T-helper 2 cell (primary cell): ENCODE results near the gene UFC1.

ENCODE experiments used
- DNase-seq, 5 experiments: peaks; one replicate each; pipeline versions ENCODE4 v3.0.0 to v3.0.0-alpha.2; 2012 to 2022

UFC1 gene

GRCh38 chr1:161137881-161138280, 15.9 kb upstream of the UFC1 start:
- DNase-seq = no peak

- no peak for DNase-seq
Observed at GRCh38 chr1:161138431-161138830, 15.3 kb upstream of the UFC1 start.

DNA sequence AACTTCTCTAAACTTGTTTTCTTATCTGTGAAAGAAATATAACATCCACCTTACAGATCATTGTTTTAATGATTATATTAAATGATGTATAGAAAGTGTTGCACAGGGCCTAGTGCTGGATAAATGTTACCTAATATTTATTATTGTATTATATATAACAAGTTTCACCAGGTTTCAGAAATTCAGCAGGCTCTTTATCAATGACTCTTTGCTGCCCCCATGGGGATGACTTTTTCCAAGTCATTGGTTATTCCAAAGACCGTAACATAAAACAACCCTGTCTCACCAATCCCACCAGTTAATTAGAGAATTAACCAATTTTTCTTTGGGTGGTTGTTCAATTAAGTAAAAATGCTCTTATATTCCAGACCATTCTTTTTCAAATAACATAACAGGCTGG, 14.0 kb upstream of the UFC1 start:
- peak in 1 of 5 experiments; percentile 38 for DNase-seq

- DNase-seq = no peak
Observed at GRCh38 chr1:161140755-161141400, 12.9 kb upstream of the UFC1 start.

DNA sequence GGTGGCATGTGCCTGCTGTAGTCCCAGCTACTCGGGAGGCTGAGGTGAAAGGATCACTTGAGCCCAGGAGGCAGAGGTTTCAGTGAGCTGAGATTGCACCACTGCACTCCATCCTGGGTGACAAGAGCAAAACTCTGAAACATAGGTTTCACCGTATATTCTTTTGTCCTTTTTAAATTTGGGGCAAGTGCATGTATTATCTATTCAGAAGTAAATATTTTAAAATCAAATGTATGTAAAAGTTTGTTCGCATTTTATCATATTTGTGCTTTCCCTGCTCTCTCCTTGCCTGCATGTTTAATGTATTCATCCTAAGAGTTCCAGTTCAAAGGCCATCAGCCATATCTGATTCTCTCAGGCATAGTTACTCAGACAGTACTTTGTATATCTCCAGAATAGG, 7.9 kb upstream of the UFC1 start:
- no peak for DNase-seq

- no peak for DNase-seq
Observed at GRCh38 chr1:161153176-161153575, 602 bp upstream of the UFC1 start.

DNA sequence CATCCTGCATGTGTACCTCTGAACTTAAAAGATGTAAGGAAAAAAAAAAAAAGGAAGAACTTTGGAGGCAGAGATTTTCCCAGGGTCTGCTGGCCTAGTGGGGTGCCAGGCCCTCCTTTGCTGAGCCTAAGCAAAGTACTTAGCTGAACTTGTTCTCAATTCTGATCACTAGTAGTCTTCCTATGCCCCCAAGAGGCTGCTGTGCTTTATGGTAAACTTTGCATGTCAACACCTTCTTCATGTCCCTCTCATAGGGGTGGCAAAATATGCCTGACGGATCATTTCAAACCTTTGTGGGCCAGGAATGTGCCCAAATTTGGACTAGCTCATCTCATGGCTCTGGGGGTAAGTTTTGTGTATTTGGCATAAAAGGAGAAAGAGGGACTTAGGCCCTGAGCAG, 4.1 kb downstream of the UFC1 start:
- DNase-seq = no peak

DNA sequence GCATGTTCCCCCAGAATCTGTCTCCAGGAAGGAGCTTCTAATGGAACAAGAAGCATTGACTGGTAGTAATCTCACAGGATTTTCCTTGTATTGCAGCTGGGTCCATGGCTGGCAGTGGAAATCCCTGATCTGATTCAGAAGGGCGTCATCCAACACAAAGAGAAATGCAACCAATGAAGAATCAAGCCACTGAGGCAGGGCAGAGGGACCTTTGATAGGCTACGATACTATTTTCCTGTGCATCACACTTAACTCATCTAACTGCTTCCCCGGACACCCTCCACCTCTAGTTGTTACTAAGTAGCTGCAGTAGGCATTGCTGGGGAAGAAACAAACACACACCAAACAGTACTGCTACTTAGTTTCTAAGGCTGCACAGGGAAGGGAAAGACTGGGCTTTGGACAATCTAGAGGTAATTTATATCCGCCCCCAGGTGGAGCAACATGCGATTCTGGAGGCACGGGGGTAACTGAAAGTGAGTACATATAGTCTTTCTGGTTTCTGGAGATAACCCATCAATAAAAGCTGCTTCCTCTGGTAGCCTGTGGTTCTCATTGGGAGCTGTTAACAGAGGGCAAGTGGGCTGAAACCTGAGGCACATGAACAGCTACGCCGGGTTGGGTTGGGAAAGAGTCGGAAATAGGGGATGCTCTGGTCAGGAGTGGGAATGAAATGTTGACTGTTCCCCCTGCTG, 4.7 kb downstream of the UFC1 start:
- no peak for DNase-seq

GRCh38 chr1:161159087-161159912, 5.5 kb downstream of the UFC1 start, which contains the start of gene USP21:
USP21 (plus strand) TSS chr1:161159500; CDS start chr1:161160641, 1,141 bp downstream.
- peak; percentile 84 to 90 (median 87) for DNase-seq

DNA sequence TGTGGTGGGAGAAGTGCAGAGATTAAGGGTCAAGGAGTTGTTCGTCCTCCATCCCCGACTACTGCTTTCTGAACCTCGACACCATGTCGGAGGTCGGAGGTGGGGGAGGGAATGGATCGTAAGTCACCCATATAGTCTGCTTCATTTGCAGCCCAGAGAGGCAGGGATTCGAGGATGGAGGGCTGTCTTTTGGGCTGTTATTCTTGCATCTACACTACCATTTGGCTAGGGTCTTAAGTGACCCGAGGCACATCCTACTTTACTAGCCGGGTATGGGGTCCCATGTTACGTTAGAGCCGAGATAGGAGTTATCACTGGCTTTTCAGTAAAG, 6.1 kb downstream of the UFC1 start:
- DNase-seq = no peak

GRCh38 chr1:161160671-161161145, 6.9 kb downstream of the UFC1 start:
- no peak for DNase-seq

DNA sequence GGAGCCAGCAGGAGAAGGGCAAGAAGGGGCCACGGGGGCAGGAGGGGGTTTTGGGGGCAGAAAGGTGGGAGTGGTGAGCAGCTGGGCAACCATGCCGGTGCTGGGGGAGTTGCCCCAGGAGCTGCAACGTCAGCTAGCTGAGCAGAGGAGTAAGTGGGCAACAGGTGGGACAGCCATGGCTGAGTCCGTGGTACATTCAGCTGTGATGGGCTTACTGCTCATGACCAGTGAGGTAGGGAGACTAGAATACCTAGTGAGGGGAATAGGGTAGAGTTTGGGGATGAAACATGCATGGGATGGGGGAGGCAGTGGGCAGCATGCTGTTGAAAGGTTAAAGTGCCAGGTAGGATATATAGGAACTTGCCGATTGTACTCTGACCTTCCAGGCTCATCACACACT, 7.9 kb downstream of the UFC1 start:
- no peak for DNase-seq

DNA sequence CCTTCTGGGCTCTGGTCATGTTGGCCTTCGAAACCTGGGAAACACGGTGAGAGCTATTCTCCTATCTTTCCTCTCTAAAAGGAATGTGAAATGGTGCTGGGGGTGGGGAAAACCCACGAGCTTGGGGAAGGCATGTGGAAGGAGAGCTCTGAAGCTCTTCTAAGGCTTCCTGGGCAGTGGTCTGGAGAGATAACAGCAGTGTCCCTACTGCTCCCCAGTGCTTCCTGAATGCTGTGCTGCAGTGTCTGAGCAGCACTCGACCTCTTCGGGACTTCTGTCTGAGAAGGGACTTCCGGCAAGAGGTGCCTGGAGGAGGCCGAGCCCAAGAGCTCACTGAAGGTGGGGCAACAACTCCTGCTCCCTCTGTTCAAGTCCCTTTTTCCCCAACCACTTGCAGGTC, 8.3 kb downstream of the UFC1 start:
- no peak for DNase-seq

GRCh38 chr1:161162806-161163205, 9.0 kb downstream of the UFC1 start:
- no peak for DNase-seq

DNA sequence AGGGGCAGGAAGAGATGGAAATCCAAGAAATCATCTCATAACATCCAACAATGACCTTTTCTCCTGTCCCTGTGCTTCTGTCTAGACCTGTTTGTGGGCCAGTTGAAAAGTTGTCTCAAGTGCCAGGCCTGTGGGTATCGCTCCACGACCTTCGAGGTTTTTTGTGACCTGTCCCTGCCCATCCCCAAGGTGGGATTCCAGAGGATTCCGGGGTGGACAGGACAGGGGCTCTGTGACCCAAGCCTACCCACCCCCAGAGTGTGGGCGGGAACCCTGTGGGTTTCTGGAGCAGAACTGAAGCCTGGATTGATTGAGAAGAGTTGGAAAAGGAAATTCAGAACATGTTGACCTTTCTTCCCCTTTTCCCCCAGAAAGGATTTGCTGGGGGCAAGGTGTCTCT, 10.0 kb downstream of the UFC1 start:
- DNase-seq = no peak

- no peak for DNase-seq
Observed at GRCh38 chr1:161164901-161165610, 11.3 kb downstream of the UFC1 start.

- DNase-seq = peak; percentile 74 to 98 (median 89)
Observed at GRCh38 chr1:161165742-161166668, 12.2 kb downstream of the UFC1 start, which contains the start of gene PPOX. PPOX (plus strand) TSS chr1:161166426; CDS start chr1:161166848, 422 bp downstream.

DNA sequence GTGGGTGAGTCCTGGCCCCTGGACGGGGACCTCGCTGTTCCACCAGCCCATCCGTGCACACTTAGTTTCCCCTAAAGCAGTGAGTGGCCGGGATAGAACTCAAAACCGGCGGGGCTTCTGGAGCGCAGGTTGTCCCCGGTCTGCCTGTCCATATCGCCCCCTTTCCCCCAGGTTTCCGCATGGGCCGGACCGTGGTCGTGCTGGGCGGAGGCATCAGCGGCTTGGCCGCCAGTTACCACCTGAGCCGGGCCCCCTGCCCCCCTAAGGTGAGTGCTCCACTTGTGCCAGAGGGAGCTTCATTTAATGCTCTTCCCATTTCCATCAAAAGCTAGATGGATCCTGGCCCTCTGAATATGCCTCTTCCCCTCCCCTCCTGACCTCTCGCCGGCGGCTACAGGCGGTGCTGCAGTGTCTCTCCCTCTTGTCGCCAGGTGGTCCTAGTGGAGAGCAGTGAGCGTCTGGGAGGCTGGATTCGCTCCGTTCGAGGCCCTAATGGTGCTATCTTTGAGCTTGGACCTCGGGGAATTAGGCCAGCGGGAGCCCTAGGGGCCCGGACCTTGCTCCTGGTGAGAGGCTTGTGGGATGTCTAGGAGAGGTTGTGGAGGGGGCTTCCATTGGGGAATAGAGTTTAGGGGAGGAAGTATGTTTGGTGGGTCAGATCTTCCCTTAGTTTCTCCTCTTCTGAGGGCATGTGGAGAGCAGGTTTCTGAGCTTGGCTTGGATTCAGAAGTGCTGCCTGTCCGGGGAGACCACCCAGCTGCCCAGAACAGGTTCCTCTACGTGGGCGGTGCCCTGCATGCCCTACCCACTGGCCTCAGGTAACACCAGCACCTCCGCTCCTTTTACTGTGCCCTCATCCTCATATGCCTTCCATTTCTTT, 13.1 kb downstream of the UFC1 start:
- DNase-seq = no peak

DNA sequence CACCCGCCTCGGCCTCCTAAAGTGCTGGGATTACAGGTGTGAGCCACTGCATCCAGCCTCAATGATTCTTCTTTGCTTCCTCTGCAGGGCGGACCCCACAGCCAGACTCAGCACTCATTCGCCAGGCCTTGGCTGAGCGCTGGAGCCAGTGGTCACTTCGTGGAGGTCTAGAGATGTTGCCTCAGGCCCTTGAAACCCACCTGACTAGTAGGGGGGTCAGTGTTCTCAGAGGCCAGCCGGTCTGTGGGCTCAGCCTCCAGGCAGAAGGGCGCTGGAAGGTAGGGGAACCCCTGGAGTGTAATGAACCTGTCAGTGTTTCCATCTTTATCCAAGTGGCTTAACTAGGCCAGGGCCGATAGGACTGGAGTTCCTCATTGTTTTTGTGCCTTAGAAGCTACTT, 15.1 kb downstream of the UFC1 start:
- no peak for DNase-seq

DNA sequence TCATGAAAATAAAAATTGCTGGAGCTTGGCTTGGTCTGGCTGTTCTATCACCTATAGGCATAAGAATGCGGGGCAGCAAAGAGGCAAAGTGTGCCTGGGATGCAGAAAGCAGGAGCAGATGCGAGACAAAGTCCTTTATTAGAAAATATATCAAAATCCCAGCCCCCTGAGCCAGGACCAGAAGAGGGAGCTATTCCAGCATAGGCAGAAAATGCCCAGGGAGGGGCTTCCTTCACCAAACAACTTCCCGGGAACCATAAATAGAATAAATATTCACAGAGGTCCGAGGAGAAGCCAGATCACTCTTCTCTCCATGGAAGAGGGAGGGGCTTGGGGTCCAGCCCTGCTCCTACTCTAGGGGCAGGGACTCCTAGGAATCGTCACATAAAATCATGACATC, 17.4 kb downstream of the UFC1 start:
- DNase-seq = no peak

DNA sequence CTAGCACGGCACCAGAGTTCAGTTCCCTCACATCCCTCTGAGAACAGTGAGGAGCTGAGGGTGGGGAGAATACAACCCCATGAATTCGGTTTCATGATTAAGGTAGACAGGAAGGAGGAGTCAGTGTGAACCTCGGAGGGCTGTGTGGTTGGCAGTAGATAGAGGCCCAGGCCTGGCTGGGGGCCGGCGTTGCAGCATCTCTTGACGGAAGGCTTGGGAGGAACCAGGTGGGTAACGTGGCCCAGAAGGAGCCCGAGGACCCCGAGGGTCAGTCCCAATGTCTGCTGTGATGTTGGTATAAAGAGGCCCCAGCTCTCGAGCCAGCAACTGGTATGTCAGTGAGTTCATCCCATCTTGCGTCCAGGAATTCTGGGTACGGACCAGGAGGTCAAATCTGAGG, 17.9 kb downstream of the UFC1 start:
- DNase-seq = no peak
